MCF 10A (cell line): ENCODE measurements around the gene PHLDA2. TPM values are rescaled to one million over a fixed set of nuclear protein-coding genes. Genes with fewer than 3 reads are reported as not detected.

Source experiments
- BruUV-seq: library from RNA; stranded (reverse); fragments of 400-500 nt; replicated peaks from 2 replicates; lab custom pipeline; 2021; lab: Mats Ljungman, UMichigan
- CTCF ChIA-PET: fragments of 300-600 bp; sonication (Branson Sonifier 250); formaldehyde crosslinking; extraction: SDS; loops from one replicate; lab custom pipeline; 2021; ENCODE audit warnings: antibody characterized with exemption, inconsistent platforms; lab: Yijun Ruan, JAX
- POLR2A ChIA-PET: fragments of 300-600, 350-650 bp; sonication (Branson Sonifier 250); formaldehyde crosslinking; extraction: SDS; loops from one replicate; lab custom pipeline; 2020; ENCODE audit warnings: antibody characterized with exemption, inconsistent platforms; lab: Yijun Ruan, JAX
- DNase-seq: peaks from one replicate; pipeline ENCODE4 v3.0.0-alpha.2; 2018; ENCODE audit not compliant: unreplicated experiment
- H3K27ac Mint-ChIP-seq: one replicate; pipeline ENCODE4 v1.8.0; 2022; ENCODE audit warnings: mild to moderate bottlenecking, low read depth, mixed read lengths; ENCODE audit not compliant: unreplicated experiment
- H3K27me3 Mint-ChIP-seq: one replicate; pipeline ENCODE4 v1.8.0; 2022; ENCODE audit warnings: mixed read lengths; ENCODE audit not compliant: insufficient read depth, unreplicated experiment
- H3K36me3 Mint-ChIP-seq: one replicate; pipeline ENCODE4 v1.8.0; 2022; ENCODE audit warnings: mild to moderate bottlenecking, moderate library complexity, mixed read lengths; ENCODE audit not compliant: insufficient read depth, unreplicated experiment
- H3K4me1 Mint-ChIP-seq: one replicate; pipeline ENCODE4 v1.8.0; 2022; ENCODE audit warnings: mixed read lengths; ENCODE audit not compliant: insufficient read depth, unreplicated experiment
- H3K4me3 Mint-ChIP-seq: one replicate; pipeline ENCODE4 v1.8.0; 2022; ENCODE audit warnings: mild to moderate bottlenecking, moderate library complexity, mixed read lengths; ENCODE audit not compliant: unreplicated experiment
- H3K9me3 Mint-ChIP-seq: one replicate; pipeline ENCODE4 v1.8.0; 2022; ENCODE audit warnings: mixed read lengths; ENCODE audit not compliant: unreplicated experiment
- CTCF ChIP-seq: fragments of 200-600 bp; IDR thresholded peaks from one replicate; pipeline ENCODE4 v1.8.0; 2022; ENCODE audit warnings: antibody characterized with exemption, mild to moderate bottlenecking; ENCODE audit not compliant: unreplicated experiment
- intact Hi-C: fragments of 100-400 bp; cut with micrococcal nuclease; formaldehyde crosslinking; loops from 2 replicates; pipeline ENCODE4 v1.14.1; 2022
- total RNA-seq: library from RNA; stranded (reverse); gene quantifications from 2 replicates; pipeline ENCODE4 v1.2.3, GENCODE V29; 2022

Gene PHLDA2
- total RNA-seq, 1 experiment from 2014 or later = 135 TPM

GRCh38 chr11:2931771-2932738, 2.8 kb upstream of the PHLDA2 start:
- H3K27me3 Mint-ChIP-seq = no peaks in the 10 kb centered on the region
- intact Hi-C loops = loop anchor here (2.0 to 5.0 kb wide), 3 partner anchors 29 to 60 kb away; partner anchors contain the start of gene NAP1L4
- H3K9me3 Mint-ChIP-seq = no peaks in the 10 kb centered on the region
- peaks cover 1% of the 10 kb centered on the region for H3K36me3 Mint-ChIP-seq
- POLR2A ChIA-PET = interaction anchor here (0.6 to 2.7 kb wide), 8 partner anchors 14 to 100 kb away, joined by 3 to 13 read pairs (median 6); a partner anchor contains a TSS
- no peak for DNase-seq
- H3K27ac Mint-ChIP-seq = peak overlapping the region; percentile 70
- no TSS peak for BruUV-seq
- CTCF ChIA-PET = interaction anchor here (0.7 to 2.7 kb wide), 14 partner anchors 10 to 399 kb away, joined by 3 to 20 read pairs (median 4); a partner anchor contains a TSS
- TF ChIP-seq CTCF = no peak
- peak overlapping the region; percentile 28 for H3K4me3 Mint-ChIP-seq
- H3K4me1 Mint-ChIP-seq = peaks cover 20% of the 10 kb centered on the region

GRCh38 chr11:2931420-2931746, 2.2 kb upstream of the PHLDA2 start:
- no peak for DNase-seq
- H3K9me3 Mint-ChIP-seq = no peaks in the 10 kb centered on the region
- no peak overlapping the region for H3K27ac Mint-ChIP-seq
- BruUV-seq = no TSS peak
- no peaks in the 10 kb centered on the region for H3K27me3 Mint-ChIP-seq
- ChIA-PET POLR2A (interaction anchor here (2.3 to 3.0 kb wide), 2 partner anchors 58 to 399 kb away, joined by 6 to 19 read pairs; no protein-coding TSS in a partner anchor), CTCF (interaction anchor here (0.7 to 2.7 kb wide), 11 partner anchors 9 to 399 kb away, joined by 3 to 20 read pairs (median 4); a partner anchor contains a TSS)
- H3K4me1 Mint-ChIP-seq = peaks cover 20% of the 10 kb centered on the region
- H3K4me3 Mint-ChIP-seq = no peak overlapping the region
- intact Hi-C loops = loop anchor here (2.0 to 5.0 kb wide), 3 partner anchors 29 to 61 kb away; partner anchors contain the start of gene NAP1L4
- no peak for TF ChIP-seq CTCF
- H3K36me3 Mint-ChIP-seq = no peaks in the 10 kb centered on the region

- peak; percentile 88 for DNase-seq
- intact Hi-C loops = loop anchor here (1.0 to 5.0 kb wide), 5 partner anchors 28 to 398 kb away; partner anchors contain the start of gene NAP1L4
- Mint-ChIP-seq H3K4me1 (peaks cover 20% of the 10 kb centered on the region), H3K27me3 (no peaks in the 10 kb centered on the region), H3K27ac (peak overlapping the region; percentile 94), H3K9me3 (no peaks in the 10 kb centered on the region), H3K36me3 (no peaks in the 10 kb centered on the region), H3K4me3 (peak overlapping the region; percentile 73)
- peak; percentile 92 for TF ChIP-seq CTCF
- CTCF ChIA-PET = interaction anchor here (0.7 to 2.7 kb wide), 32 partner anchors 9 to 405 kb away, joined by 3 to 20 read pairs (median 5); no protein-coding TSS in a partner anchor
- BruUV-seq = no TSS peak
- POLR2A ChIA-PET = interaction anchor here (0.7 to 4.6 kb wide), 11 partner anchors 10 to 399 kb away, joined by 3 to 32 read pairs (median 9); partner anchors contain the start of gene NAP1L4
These were observed 1.6 kb upstream of the PHLDA2 start for GRCh38 chr11:2930704-2931419.
